ENCODE results near the gene HEATR5A. TPM values are rescaled to one million over a fixed set of nuclear protein-coding genes. Genes with fewer than 3 reads are reported as not detected.

The HEATR5A gene
- total and polyA plus RNA-seq, 2 of the 13 experiments (the other 11 are each of a cell fraction or from before 2014, with no cell fraction given) = 36.4 to 105 TPM

DNA sequence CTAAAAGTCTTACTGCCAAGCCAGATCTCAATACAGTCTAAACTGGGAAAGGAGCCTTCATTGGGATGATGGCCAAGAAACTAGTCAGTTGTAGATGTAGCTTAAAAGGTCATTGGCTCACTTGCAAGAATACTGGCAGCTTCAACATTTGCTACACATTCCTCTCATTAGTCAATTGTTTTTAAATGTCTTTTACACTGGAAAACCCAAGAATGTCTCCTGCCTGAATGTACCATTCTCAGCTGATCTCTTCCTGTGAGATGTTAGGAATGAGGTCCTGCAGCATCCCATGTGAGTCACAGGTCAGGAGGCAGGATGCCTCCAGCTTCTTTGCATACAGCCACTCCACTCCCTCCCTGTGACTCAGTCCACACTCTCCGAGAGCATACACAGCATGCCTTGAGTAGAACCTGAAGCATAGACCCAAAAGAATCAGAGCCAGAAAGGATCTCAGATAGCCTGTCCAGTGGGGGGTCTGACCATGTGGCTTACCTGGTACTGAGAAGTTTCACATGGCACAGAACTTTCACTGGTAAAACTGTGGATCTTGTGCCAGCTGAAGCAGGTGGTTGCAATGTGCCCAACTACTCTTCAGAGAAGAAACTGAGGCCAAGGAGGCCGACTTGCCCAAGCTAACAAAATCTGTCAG is 156.7 kb downstream of the HEATR5A start (continued):
- TF ChIP-seq, protein P1, sequence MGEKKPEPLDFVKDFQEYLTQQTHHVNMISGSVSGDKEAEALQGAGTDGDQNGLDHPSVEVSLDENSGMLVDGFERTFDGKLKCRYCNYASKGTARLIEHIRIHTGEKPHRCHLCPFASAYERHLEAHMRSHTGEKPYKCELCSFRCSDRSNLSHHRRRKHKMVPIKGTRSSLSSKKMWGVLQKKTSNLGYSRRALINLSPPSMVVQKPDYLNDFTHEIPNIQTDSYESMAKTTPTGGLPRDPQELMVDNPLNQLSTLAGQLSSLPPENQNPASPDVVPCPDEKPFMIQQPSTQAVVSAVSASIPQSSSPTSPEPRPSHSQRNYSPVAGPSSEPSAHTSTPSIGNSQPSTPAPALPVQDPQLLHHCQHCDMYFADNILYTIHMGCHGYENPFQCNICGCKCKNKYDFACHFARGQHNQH (CRISPR knock-in tag; IDR thresholded peaks at IDR 0.05) = 0 out of 2 replicates have a peak, but pooled peaks have one; percentile 6
- TF ChIP-seq IKZF4 (CRISPR knock-in tag; IDR thresholded peaks at IDR 0.05; ENCODE audit: borderline replicate concordance, low read depth, not compliant biosample characterization) (peak; percentile 84), TFE3 (CRISPR knock-in tag; IDR thresholded peaks at IDR 0.05) (peak; percentile 70), YEATS2 (CRISPR knock-in tag; IDR thresholded peaks at IDR 0.05; ENCODE audit: borderline replicate concordance) (0 out of 2 replicates have a peak, but pooled peaks have one; percentile 8), TFDP2 (CRISPR knock-in tag; IDR thresholded peaks at IDR 0.05) (no peak), ZNF337 (CRISPR knock-in tag; IDR thresholded peaks at IDR 0.05; ENCODE audit: borderline replicate concordance, low read depth) (peak; percentile 81; the same call in 1 of the 2 replicates), KDM1A (CRISPR knock-in tag; IDR thresholded peaks at IDR 0.05) (peak; percentile 89), ERF (CRISPR knock-in tag; IDR thresholded peaks at IDR 0.05) (peak; percentile 19; the same call in 1 of the 2 replicates), HDAC2 (CRISPR knock-in tag; IDR thresholded peaks at IDR 0.05) (peak; percentile 49; the same call in 1 of the 2 replicates)
- TF ChIP-seq, protein P2, sequence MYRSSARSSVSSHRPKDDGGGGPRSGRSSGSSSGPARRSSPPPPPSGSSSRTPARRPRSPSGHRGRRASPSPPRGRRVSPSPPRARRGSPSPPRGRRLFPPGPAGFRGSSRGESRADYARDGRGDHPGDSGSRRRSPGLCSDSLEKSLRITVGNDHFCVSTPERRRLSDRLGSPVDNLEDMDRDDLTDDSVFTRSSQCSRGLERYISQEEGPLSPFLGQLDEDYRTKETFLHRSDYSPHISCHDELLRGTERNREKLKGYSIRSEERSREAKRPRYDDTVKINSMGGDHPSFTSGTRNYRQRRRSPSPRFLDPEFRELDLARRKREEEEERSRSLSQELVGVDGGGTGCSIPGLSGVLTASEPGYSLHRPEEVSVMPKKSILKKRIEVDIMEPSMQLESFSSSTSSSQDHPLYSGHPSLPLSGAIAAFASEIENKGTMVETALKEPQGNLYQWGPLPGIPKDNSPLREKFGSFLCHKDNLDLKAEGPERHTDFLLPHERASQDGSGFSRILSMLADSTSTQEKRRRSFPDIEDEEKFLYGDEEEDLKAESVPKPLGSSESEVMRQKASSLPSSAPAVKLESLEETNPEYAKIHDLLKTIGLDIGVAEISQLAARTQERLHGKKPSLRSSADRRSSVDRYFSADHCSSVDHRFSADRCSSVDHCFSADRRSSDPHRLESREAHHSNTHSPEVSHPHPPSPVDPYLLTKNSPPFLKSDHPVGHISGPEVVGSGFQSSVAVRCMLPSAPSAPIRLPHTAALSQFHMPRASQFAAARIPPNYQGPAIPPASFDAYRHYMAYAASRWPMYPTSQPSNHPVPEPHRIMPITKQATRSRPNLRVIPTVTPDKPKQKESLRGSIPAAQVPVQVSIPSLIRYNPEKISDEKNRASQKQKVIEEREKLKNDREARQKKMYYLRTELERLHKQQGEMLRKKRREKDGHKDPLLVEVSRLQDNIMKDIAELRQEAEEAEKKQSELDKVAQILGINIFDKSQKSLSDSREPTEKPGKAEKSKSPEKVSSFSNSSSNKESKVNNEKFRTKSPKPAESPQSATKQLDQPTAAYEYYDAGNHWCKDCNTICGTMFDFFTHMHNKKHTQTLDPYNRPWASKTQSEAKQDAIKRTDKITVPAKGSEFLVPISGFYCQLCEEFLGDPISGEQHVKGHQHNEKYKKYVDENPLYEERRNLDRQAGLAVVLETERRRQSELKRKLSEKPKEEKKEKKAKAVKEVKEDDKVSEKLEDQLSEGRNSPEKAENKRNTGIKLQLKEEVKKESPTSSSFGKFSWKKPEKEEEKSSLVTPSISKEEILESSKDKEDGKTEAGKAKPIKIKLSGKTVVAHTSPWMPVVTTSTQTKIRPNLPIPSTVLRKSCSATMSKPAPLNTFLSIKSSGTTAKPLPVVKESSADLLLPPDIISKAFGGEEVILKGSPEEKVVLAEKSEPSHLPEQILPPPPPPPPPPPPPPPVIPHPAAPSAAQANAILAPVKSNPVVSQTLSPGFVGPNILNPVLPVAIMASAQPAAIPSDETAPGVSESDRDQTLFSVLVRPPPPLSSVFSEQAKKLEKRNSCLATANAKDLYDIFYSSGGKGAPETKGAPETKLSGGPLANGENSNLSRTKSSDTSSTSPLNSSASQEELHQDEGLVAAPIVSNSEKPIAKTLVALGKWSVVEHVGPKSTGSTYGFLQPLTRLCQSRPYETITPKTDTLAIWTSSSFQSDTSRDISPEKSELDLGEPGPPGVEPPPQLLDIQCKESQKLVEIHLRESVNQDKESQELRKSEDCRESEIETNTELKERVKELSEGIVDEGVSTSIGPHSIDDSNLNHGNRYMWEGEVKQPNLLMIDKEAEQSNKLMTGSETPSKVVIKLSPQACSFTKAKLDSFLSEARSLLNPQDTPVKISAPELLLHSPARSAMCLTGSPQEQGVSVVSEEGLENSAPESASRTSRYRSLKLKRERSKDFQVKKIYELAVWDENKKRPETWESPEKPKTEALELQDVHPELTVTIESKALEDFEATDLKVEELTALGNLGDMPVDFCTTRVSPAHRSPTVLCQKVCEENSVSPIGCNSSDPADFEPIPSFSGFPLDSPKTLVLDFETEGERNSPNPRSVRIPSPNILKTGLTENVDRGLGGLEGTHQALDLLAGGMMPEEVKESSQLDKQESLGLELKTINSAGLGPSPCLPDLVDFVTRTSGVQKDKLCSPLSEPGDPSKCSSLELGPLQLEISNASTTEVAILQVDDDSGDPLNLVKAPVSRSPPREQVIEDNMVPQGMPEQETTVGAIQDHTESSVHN (CRISPR knock-in tag; IDR thresholded peaks at IDR 0.05) = peak; percentile 87; the same call in 1 of the 2 replicates
